HepG2 (cell line): ENCODE data around the gene SOX12. TPM values are rescaled to one million over a fixed set of nuclear protein-coding genes. Genes with fewer than 3 reads are reported as not detected.

Experiments
- HDAC6 ChIP-seq: fragments of 200-600 bp; sonication (generic); IDR thresholded peaks from 2 replicates; pipeline ENCODE4 v1.7.0; 2017; ENCODE audit warnings: mild to moderate bottlenecking, antibody characterized with exemption, low read length, low read depth
- HNF4G ChIP-seq, 2 experiments: sonication (generic) in 1 of 2; formaldehyde crosslinking in 1 of 2; IDR thresholded peaks; 2 replicates each; pipeline versions ENCODE4 v1.4.0 to v1.6.1; 2011 to 2020; ENCODE audit warnings: borderline replicate concordance in 2 of 2, low read depth in 2 of 2, mild to moderate bottlenecking in 2 of 2, low read length in 1 of 2, missing genetic modification reagents in 1 of 2, moderate library complexity in 1 of 2
- JUN ChIP-seq: sonication (generic); formaldehyde crosslinking; IDR thresholded peaks from 2 replicates; pipeline ENCODE4 v1.4.0; 2020; ENCODE audit warnings: mild to moderate bottlenecking, missing genetic modification reagents
- MED1 ChIP-seq: sonication (generic); formaldehyde crosslinking; IDR thresholded peaks from 2 replicates; pipeline ENCODE4 v1.4.0; 2020; ENCODE audit warnings: missing genetic modification reagents
- NPAS2 ChIP-seq: sonication (generic); formaldehyde crosslinking; IDR thresholded peaks from 2 replicates; pipeline ENCODE4 v1.8.0; 2022; ENCODE audit warnings: mild to moderate bottlenecking, missing genetic modification reagents, borderline replicate concordance
- NR2F1 ChIP-seq, 2 experiments: fragments of 450-650 bp in 1 of 2; formaldehyde crosslinking in 1 of 2; IDR thresholded peaks; 2 replicates each; pipeline versions ENCODE4 v1.5.0 to v1.6.1; 2016 to 2020; ENCODE audit warnings: mild to moderate bottlenecking in 1 of 2, missing compliant biosample characterization in 1 of 2, missing genetic modification reagents in 1 of 2, moderate library complexity in 1 of 2
- SMC3 ChIP-seq: IDR thresholded peaks from 2 replicates; pipeline ENCODE4 v1.6.1; 2011; ENCODE audit warnings: low read length, improper control_type of control experiment
- SRSF9 ChIP-seq: fragments of 200-400 bp; formaldehyde crosslinking; IDR thresholded peaks from 2 replicates; pipeline ENCODE4 v1.6.1; 2018; ENCODE audit warnings: borderline replicate concordance, mild to moderate bottlenecking, low read depth, low read length; ENCODE audit not compliant: insufficient read depth, poor library complexity, severe bottlenecking
- ZBTB1 ChIP-seq: sonication (generic); formaldehyde crosslinking; IDR thresholded peaks from 2 replicates; pipeline ENCODE4 v1.4.0; 2020; ENCODE audit warnings: missing genetic modification reagents, borderline replicate concordance
- ZBTB33 ChIP-seq: sonication (generic); formaldehyde crosslinking; IDR thresholded peaks from 2 replicates; pipeline ENCODE4 v1.4.0; 2020; ENCODE audit warnings: missing genetic modification reagents
- ZBTB42 ChIP-seq: sonication (generic); formaldehyde crosslinking; IDR thresholded peaks from 2 replicates; pipeline ENCODE4 v1.5.0; 2020; ENCODE audit warnings: mild to moderate bottlenecking, missing genetic modification reagents
- ZBTB7B ChIP-seq: sonication (generic); formaldehyde crosslinking; IDR thresholded peaks from 2 replicates; pipeline ENCODE4 v1.4.0; 2020; ENCODE audit warnings: missing genetic modification reagents
- ZFAT ChIP-seq: sonication (generic); formaldehyde crosslinking; conservative IDR thresholded peaks from 2 replicates; pipeline ENCODE4 v1.8.1; 2023; ENCODE audit warnings: missing genetic modification reagents, inconsistent platforms
- ZFP90 ChIP-seq: sonication (generic); formaldehyde crosslinking; IDR thresholded peaks from 2 replicates; pipeline ENCODE4 v1.8.0; 2022; ENCODE audit warnings: missing genetic modification reagents, mild to moderate bottlenecking, inconsistent platforms, borderline replicate concordance
- ZNF136 ChIP-seq: sonication (generic); formaldehyde crosslinking; IDR thresholded peaks from 2 replicates; pipeline ENCODE4 v1.8.1; 2022; ENCODE audit warnings: low read depth, mild to moderate bottlenecking, moderate library complexity, missing genetic modification reagents
- ZNF17 ChIP-seq: sonication (generic); formaldehyde crosslinking; IDR thresholded peaks from 2 replicates; pipeline ENCODE4 v1.5.0; 2020; ENCODE audit warnings: mild to moderate bottlenecking, missing genetic modification reagents
- ZNF224 ChIP-seq: sonication (generic); formaldehyde crosslinking; IDR thresholded peaks from 2 replicates; pipeline ENCODE4 v1.5.0; 2020; ENCODE audit warnings: mild to moderate bottlenecking, missing genetic modification reagents
- ZNF441 ChIP-seq: sonication (generic); formaldehyde crosslinking; IDR thresholded peaks from 2 replicates; pipeline ENCODE4 v1.7.0; 2021; ENCODE audit warnings: missing genetic modification reagents, borderline replicate concordance
- ZNF670 ChIP-seq: sonication (generic); formaldehyde crosslinking; IDR thresholded peaks from 2 replicates; pipeline ENCODE4 v1.8.0; 2022; ENCODE audit warnings: mild to moderate bottlenecking, missing genetic modification reagents, borderline replicate concordance
- ZNF678 ChIP-seq: sonication (generic); formaldehyde crosslinking; IDR thresholded peaks from 2 replicates; pipeline ENCODE4 v1.4.0; 2020; ENCODE audit warnings: mild to moderate bottlenecking, missing genetic modification reagents
- ZNF737 ChIP-seq: sonication (generic); formaldehyde crosslinking; IDR thresholded peaks from 2 replicates; pipeline ENCODE4 v1.5.0; 2020; ENCODE audit warnings: missing genetic modification reagents, mild to moderate bottlenecking, borderline replicate concordance
- ZNF773 ChIP-seq: sonication (generic); formaldehyde crosslinking; IDR thresholded peaks from 2 replicates; pipeline ENCODE4 v1.4.0; 2020; ENCODE audit warnings: missing genetic modification reagents, borderline replicate concordance
- ZSCAN20 ChIP-seq: sonication (generic); formaldehyde crosslinking; IDR thresholded peaks from 2 replicates; pipeline ENCODE4 v1.4.0; 2020; ENCODE audit warnings: missing genetic modification reagents, mild to moderate bottlenecking, borderline replicate concordance
- polyA plus RNA-seq, 8 experiments: library from polyadenylated mRNA; depleted of rRNA in 3 of 8; stranded (reverse) in 7 of 8; unstranded in 1 of 8; fragments of >200 nt; fragmentation: Illumina TruSeq in 4 of 8; extraction: Trizol in 4 of 8; gene quantifications; 2 replicates each; pipeline versions ENCODE4 v1.2.1 to v1.2.3, GENCODE V29; 2011 to 2016; ENCODE audit warnings: low read depth in 4 of 8, missing spikeins in 1 of 8, mixed read lengths in 1 of 8; ENCODE audit not compliant: insufficient read depth in 1 of 8
- total RNA-seq, 5 experiments: library from RNA; depleted of rRNA; stranded (reverse); fragments of >200 nt; fragmentation: Illumina TruSeq; extraction: Trizol; gene quantifications; 2 replicates each; pipeline ENCODE4 v1.2.3, GENCODE V29; 2016; ENCODE audit warnings: low read depth in 1 of 5
- TF ChIP-seq, protein P1 (sequence below): sonication (generic); formaldehyde crosslinking; IDR thresholded peaks from 2 replicates; pipeline ENCODE4 v1.5.0; 2020; ENCODE audit warnings: missing genetic modification reagents, mild to moderate bottlenecking, borderline replicate concordance

Gene SOX12
- total and polyA plus RNA-seq, 2 of the 13 experiments (the other 11 are each of a cell fraction or from before 2014, with no cell fraction given): 10.0 to 18.7 TPM

- TF ChIP-seq ZBTB33 (CRISPR knock-in tag) (peak; percentile 1; the same call in 1 of the 2 replicates), SMC3 (peak; percentile 16; the same call in 1 of the 2 replicates), ZNF670 (no peak), JUN (CRISPR knock-in tag) (no peak; the same call in 1 of the 2 replicates), HNF4G (IDR thresholded peaks at IDR 0.05; ENCODE audit: borderline replicate concordance, low read depth, low read length) (no peak), HNF4G (CRISPR knock-in tag; IDR thresholded peaks at IDR 0.05; ENCODE audit: borderline replicate concordance, low read depth) (peak; percentile 63; the same call in 1 of the 2 replicates), ZSCAN20 (CRISPR knock-in tag) (0 out of 2 replicates have a peak, but pooled peaks have one; percentile 48), ZNF678 (CRISPR knock-in tag) (no peak; the same call in 1 of the 2 replicates), ZBTB1 (CRISPR knock-in tag) (no peak), ZBTB7B (CRISPR knock-in tag) (peak; percentile 80), ZNF17 (CRISPR knock-in tag) (no peak), NPAS2 (CRISPR knock-in tag) (no peak), ZNF224 (CRISPR knock-in tag) (no peak), ZFP90 (CRISPR knock-in tag) (peak; percentile 63; the same call in 1 of the 2 replicates), SRSF9 (no peak), ZNF737 (no peak), ZFAT (CRISPR knock-in tag) (no peak), ZNF773 (CRISPR knock-in tag) (no peak), ZNF136 (no peak), NR2F1 (CRISPR knock-in tag; IDR thresholded peaks at IDR 0.05) (no peak; a peak in 1 of 4 replicates), MED1 (peak; percentile 86), ZBTB42 (CRISPR knock-in tag) (no peak), HDAC6 (no peak), ZNF441 (CRISPR knock-in tag) (0 out of 2 replicates have a peak, but pooled peaks have one; percentile 20)
- TF ChIP-seq, protein P1, sequence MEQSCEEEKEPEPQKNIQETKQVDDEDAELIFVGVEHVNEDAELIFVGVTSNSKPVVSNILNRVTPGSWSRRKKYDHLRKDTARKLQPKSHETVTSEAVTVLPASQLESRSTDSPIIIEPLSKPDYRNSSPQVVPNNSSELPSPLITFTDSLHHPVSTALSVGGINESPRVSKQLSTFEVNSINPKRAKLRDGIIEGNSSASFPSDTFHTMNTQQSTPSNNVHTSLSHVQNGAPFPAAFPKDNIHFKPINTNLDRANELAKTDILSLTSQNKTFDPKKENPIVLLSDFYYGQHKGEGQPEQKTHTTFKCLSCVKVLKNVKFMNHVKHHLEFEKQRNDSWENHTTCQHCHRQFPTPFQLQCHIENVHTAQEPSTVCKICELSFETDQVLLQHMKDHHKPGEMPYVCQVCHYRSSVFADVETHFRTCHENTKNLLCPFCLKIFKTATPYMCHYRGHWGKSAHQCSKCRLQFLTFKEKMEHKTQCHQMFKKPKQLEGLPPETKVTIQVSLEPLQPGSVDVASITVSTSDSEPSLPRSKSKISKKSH (CRISPR knock-in tag): peak; percentile 60; the same call in 1 of the 2 replicates
These were observed 23.9 kb downstream of the SOX12 start (continued) for GRCh38 chr20:348972-349841.
